ENCODE results near the gene RNPEP. TPM values are rescaled to one million over a fixed set of nuclear protein-coding genes. Genes with fewer than 3 reads are reported as not detected.

Gene RNPEP
- total RNA-seq, 2 experiments from 2014 or later: 19.9 to 20.8 TPM

DNA sequence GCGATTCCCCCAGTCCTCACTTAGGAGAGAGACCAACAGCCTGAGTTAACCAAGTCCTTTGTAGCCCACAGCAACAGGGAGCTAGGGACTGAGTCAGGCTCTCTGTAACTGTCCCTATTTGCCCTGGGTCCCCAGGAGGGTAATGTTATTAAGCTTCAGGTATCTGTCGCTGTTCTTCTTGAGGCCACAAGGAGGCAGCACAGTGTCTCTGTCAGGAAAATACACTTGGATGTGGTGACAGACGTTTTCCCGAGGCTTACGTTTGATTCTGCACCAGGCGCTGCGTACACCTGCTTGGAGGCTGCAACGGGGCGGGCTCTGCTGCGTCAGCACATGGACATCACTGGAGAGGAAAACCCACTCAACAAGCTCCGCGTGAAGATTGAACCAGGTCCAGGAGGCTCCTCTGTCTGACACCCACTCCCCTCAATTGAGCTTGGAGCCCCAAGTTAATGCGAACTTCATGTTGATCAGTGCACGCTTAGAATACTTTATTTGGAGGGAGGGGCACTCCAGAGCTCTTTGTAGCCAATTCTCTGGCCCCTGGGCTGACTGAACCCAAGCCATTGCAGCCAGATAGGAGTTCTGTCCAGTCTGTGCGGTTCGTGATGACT is 17.3 kb downstream of the RNPEP start:
- POLR2A ChIA-PET: interaction anchor here (0.8 to 1.0 kb wide), 2 partner anchors 16 to 17 kb away, joined by 3 read pairs; no protein-coding TSS in a partner anchor
- H3K27me3 ChIP-seq (ENCODE audit: control insufficient read depth in 1 of 2, insufficient read depth in 2 of 2, low read length in 2 of 2): no peaks in the 10 kb centered on the region
- H3K27ac ChIP-seq (ENCODE audit: low read depth in 1 of 2, low read length in 2 of 2): no peak overlapping the region
- no peak overlapping the region for H3K4me3 ChIP-seq (ENCODE audit: low read length)
- Mint-ChIP-seq H3K36me3 (ENCODE audit: low read depth) (peaks cover 91% of the 10 kb centered on the region), H3K27me3 (no peaks in the 10 kb centered on the region), H3K4me1 (ENCODE audit: low read depth) (no peaks in the 10 kb centered on the region), H3K4me3 (no peak overlapping the region), H3K27ac (no peak overlapping the region), H3K9me3 (no peaks in the 10 kb centered on the region)
- no peaks in the 10 kb centered on the region for H3K9me3 ChIP-seq (ENCODE audit: control insufficient read depth in 1 of 2, insufficient read depth in 1 of 2, low read length in 2 of 2)
- DNase-seq (peak in 4 of 14 experiments; percentile 27 to 63 (median 48)), ATAC-seq (ENCODE audit: poor library complexity) (peak; percentile 71)
- TF ChIP-seq, protein P1, sequence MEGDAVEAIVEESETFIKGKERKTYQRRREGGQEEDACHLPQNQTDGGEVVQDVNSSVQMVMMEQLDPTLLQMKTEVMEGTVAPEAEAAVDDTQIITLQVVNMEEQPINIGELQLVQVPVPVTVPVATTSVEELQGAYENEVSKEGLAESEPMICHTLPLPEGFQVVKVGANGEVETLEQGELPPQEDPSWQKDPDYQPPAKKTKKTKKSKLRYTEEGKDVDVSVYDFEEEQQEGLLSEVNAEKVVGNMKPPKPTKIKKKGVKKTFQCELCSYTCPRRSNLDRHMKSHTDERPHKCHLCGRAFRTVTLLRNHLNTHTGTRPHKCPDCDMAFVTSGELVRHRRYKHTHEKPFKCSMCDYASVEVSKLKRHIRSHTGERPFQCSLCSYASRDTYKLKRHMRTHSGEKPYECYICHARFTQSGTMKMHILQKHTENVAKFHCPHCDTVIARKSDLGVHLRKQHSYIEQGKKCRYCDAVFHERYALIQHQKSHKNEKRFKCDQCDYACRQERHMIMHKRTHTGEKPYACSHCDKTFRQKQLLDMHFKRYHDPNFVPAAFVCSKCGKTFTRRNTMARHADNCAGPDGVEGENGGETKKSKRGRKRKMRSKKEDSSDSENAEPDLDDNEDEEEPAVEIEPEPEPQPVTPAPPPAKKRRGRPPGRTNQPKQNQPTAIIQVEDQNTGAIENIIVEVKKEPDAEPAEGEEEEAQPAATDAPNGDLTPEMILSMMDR (IDR thresholded peaks at IDR 0.05): peak; percentile 73
- CTCF ChIA-PET: interaction anchor here (0.6 to 1.8 kb wide), 13 partner anchors 12 to 720 kb away, joined by 3 to 11 read pairs (median 4); partner anchors contain the start of gene RNPEP
- no peaks in the 10 kb centered on the region for H3K4me1 ChIP-seq (ENCODE audit: insufficient read depth, low read length)
- peaks cover 50% of the 10 kb centered on the region for H3K36me3 ChIP-seq (ENCODE audit: insufficient read depth, low read length)
- intact Hi-C loops (cut with DNase I, micrococcal nuclease): no loop called here

DNA sequence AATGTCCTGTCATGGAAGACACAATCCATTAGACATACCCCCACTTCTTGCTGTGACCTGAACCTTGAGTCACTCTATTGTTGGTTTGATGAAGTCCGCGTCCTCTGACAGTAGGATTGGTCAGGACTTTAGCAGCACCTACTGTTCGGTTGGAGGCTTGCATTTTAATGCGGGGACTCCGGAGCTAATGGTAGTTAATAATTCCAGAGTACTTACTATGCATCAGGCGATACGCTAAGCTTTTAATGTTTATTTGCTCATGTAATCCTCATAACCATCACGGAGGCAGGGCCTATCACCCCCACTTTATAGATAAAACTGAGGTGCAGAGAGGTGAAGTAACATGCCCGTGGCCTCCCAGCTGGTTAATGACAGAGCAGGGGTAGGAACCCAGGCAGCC is 20.1 kb downstream of the RNPEP start:
- Histone ChIP-seq H3K36me3 (ENCODE audit: insufficient read depth, low read length) (peaks cover 48% of the 10 kb centered on the region), H3K27me3 (ENCODE audit: control insufficient read depth in 1 of 2, insufficient read depth in 2 of 2, low read length in 2 of 2) (no peaks in the 10 kb centered on the region), H3K9me3 (ENCODE audit: control insufficient read depth in 1 of 2, insufficient read depth in 1 of 2, low read length in 2 of 2) (no peaks in the 10 kb centered on the region), H3K4me1 (ENCODE audit: insufficient read depth, low read length) (no peaks in the 10 kb centered on the region), H3K27ac (ENCODE audit: low read depth in 1 of 2, low read length in 2 of 2) (no peak overlapping the region), H3K4me3 (ENCODE audit: low read length) (no peak overlapping the region)
- Mint-ChIP-seq H3K4me3 (no peak overlapping the region), H3K36me3 (ENCODE audit: low read depth) (peaks cover 85% of the 10 kb centered on the region), H3K27ac (no peak overlapping the region), H3K9me3 (no peaks in the 10 kb centered on the region), H3K4me1 (ENCODE audit: low read depth) (no peaks in the 10 kb centered on the region), H3K27me3 (no peaks in the 10 kb centered on the region)
- POLR2A ChIA-PET: no interaction called here
- TF ChIP-seq, protein P1 (IDR thresholded peaks at IDR 0.05): no peak
- DNase-seq: no peak
- CTCF ChIA-PET: interaction anchor here (1.1 kb wide), 1 partner anchor 106 kb away, joined by 3 read pairs; no protein-coding TSS in a partner anchor
- ATAC-seq (ENCODE audit: poor library complexity): no peak
- intact Hi-C loops (cut with DNase I, micrococcal nuclease): no loop called here

DNA sequence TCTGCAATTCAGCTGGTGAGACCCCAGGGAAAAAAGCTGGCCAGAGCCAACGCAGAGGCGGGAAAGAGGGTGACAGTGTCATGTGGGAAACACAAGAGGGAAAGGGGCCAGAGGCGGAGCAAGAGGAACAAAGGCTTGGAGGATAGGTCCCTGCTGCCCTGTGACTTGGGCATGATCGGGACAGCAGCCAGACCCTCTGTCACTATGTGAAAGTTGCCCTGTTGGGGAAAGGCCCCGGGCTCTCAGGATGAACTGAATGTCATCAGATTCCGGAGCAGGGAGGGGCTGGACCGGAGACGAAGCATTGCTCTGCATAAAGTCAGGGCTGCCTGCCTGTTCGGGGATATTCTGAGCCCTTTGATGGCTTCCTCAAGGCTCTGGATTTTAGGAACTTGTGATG is 22.3 kb downstream of the RNPEP start:
- no peak overlapping the region for H3K27ac ChIP-seq (ENCODE audit: low read depth in 1 of 2, low read length in 2 of 2)
- Mint-ChIP-seq H3K27me3 (no peaks in the 10 kb centered on the region), H3K36me3 (ENCODE audit: low read depth) (peaks cover 72% of the 10 kb centered on the region), H3K4me1 (ENCODE audit: low read depth) (no peaks in the 10 kb centered on the region), H3K9me3 (no peaks in the 10 kb centered on the region), H3K4me3 (no peak overlapping the region), H3K27ac (no peak overlapping the region)
- TF ChIP-seq, protein P1 (IDR thresholded peaks at IDR 0.05): no peak
- ATAC-seq (ENCODE audit: poor library complexity) (no peak), DNase-seq (no peak)
- CTCF ChIA-PET: no interaction called here
- no peaks in the 10 kb centered on the region for H3K9me3 ChIP-seq (ENCODE audit: control insufficient read depth in 1 of 2, insufficient read depth in 1 of 2, low read length in 2 of 2)
- intact Hi-C loops (cut with DNase I, micrococcal nuclease): no loop called here
- no peaks in the 10 kb centered on the region for H3K27me3 ChIP-seq (ENCODE audit: control insufficient read depth in 1 of 2, insufficient read depth in 2 of 2, low read length in 2 of 2)
- POLR2A ChIA-PET: no interaction called here
- H3K4me3 ChIP-seq (ENCODE audit: low read length): no peak overlapping the region
- H3K36me3 ChIP-seq (ENCODE audit: insufficient read depth, low read length): peaks cover 48% of the 10 kb centered on the region
- H3K4me1 ChIP-seq (ENCODE audit: insufficient read depth, low read length): peaks cover 2% of the 10 kb centered on the region
